Common myeloid progenitor, CD34-positive (primary cell): ENCODE measurements around the gene ECT2L.
"Not testable (repeated sequence)": the region's sequence is repeated elsewhere in the genome, so short reads cannot be mapped to it uniquely, and the experiment has no call there.

Source experiments
- CTCF ChIA-PET: fragments of 350-600 bp; sonication (Branson Sonifier 250); formaldehyde crosslinking; loops from one replicate; lab custom pipeline; 2021; ENCODE audit warnings: antibody characterized with exemption; lab: Charles Lee
- POLR2A ChIA-PET: fragments of 350-600 bp; sonication (Branson Sonifier 250); formaldehyde crosslinking; loops from one replicate; lab custom pipeline; 2021; ENCODE audit warnings: antibody characterized with exemption; lab: Charles Lee
- DNase-seq, 3 donors: peaks; one replicate each; pipeline versions ENCODE4 v3.0.0 to v3.0.0-alpha.2; 2013
- H3K27ac ChIP-seq, 2 experiments: 1 replicate in 1 of 2; 2 replicates in 1 of 2; pipeline ENCODE4 v1.7.0; 2013; ENCODE audit warnings: inconsistent platforms in 2 of 2, low read length in 2 of 2, mild to moderate bottlenecking in 2 of 2, low read depth in 1 of 2, moderate library complexity in 1 of 2; ENCODE audit not compliant: severe bottlenecking in 2 of 2, insufficient read depth in 1 of 2, poor library complexity in 1 of 2
- H3K27me3 ChIP-seq, 5 experiments: replicated peaks in 2 of 5; 1 replicate in 3 of 5; 2 replicates in 2 of 5; pipeline versions ENCODE4 v1.6.1 to v1.7.0; 2013; ENCODE audit warnings: low read length in 4 of 5, mild to moderate bottlenecking in 2 of 5, moderate library complexity in 2 of 5, inconsistent platforms in 1 of 5; ENCODE audit not compliant: insufficient read depth in 5 of 5, control insufficient read depth in 4 of 5
- H3K36me3 ChIP-seq, 4 experiments: 1 replicate in 2 of 4; 2 replicates in 2 of 4; pipeline versions ENCODE4 v1.6.1 to v1.7.0; 2013; ENCODE audit warnings: low read length in 3 of 4, control low read depth in 1 of 4, mild to moderate bottlenecking in 1 of 4; ENCODE audit not compliant: control insufficient read depth in 4 of 4, insufficient read depth in 4 of 4
- H3K4me1 ChIP-seq, 4 experiments: 1 replicate in 3 of 4; 2 replicates in 1 of 4; pipeline versions ENCODE4 v1.6.1 to v1.7.1; 2013; ENCODE audit warnings: low read length in 3 of 4, mild to moderate bottlenecking in 3 of 4, control low read depth in 1 of 4, inconsistent platforms in 1 of 4, moderate library complexity in 1 of 4; ENCODE audit not compliant: control insufficient read depth in 4 of 4, insufficient read depth in 4 of 4; ENCODE audit errors: control extremely low read depth in 1 of 4
- H3K4me3 ChIP-seq, 7 experiments: 1 replicate in 4 of 7; 2 replicates in 3 of 7; pipeline versions ENCODE4 v1.5.1 to v1.7.0; 2013; ENCODE audit warnings: mild to moderate bottlenecking in 7 of 7, low read length in 6 of 7, moderate library complexity in 6 of 7, inconsistent platforms in 2 of 7, low read depth in 2 of 7, control low read depth in 1 of 7; ENCODE audit not compliant: insufficient read depth in 4 of 7, control insufficient read depth in 1 of 7; ENCODE audit errors: extremely low read depth in 1 of 7
- H3K9me3 ChIP-seq, 5 experiments: 1 replicate in 4 of 5; 2 replicates in 1 of 5; pipeline versions ENCODE4 v1.6.1 to v1.7.1; 2013; ENCODE audit warnings: low read length in 4 of 5, mild to moderate bottlenecking in 2 of 5, inconsistent platforms in 1 of 5, low read depth in 1 of 5, moderate library complexity in 1 of 5; ENCODE audit not compliant: control insufficient read depth in 4 of 5, insufficient read depth in 2 of 5; ENCODE audit errors: control extremely low read depth in 1 of 5
- WGBS: methylation state at CpG from one replicate; pipeline ENCODE4 v1.1.5; 2013; ENCODE audit not compliant: insufficient coverage; 5-methylcytosine and 5-hydroxymethylcytosine counted together

The ECT2L gene

GRCh38 chr6:138923561-138923960, 127.7 kb downstream of the ECT2L start:
- H3K27me3 ChIP-seq: no peaks in the 10 kb centered on the region
- no peak for DNase-seq
- no peak overlapping the region for H3K4me3 ChIP-seq
- ChIA-PET POLR2A (no interaction called here), CTCF (no interaction called here)
- H3K36me3 ChIP-seq: peaks cover 6 to 34% (median 20%) of the 10 kb centered on the region in 4 experiments
- H3K27ac ChIP-seq: no peak overlapping the region
- no peaks in the 10 kb centered on the region for H3K4me1 ChIP-seq
- H3K9me3 ChIP-seq: no peaks in the 10 kb centered on the region

- no peak overlapping the region for H3K4me3 ChIP-seq
- H3K27me3 ChIP-seq: no peaks in the 10 kb centered on the region
- no peaks in the 10 kb centered on the region for H3K4me1 ChIP-seq
- H3K9me3 ChIP-seq: no peaks in the 10 kb centered on the region
- ChIA-PET CTCF (no interaction called here), POLR2A (no interaction called here)
- peaks cover 9 to 31% (median 11%) of the 10 kb centered on the region in 4 experiments for H3K36me3 ChIP-seq
- no CpG with 5 or more reads among the region's 2 CpGs for WGBS
- DNase-seq: no peak
- H3K27ac ChIP-seq: no peak overlapping the region
Observed at GRCh38 chr6:138925806-138926205, 129.9 kb downstream of the ECT2L start.

- POLR2A ChIA-PET: no interaction called here
- no peak overlapping the region for H3K4me3 ChIP-seq
- no peak for DNase-seq
- peaks cover 7 to 26% (median 11%) of the 10 kb centered on the region in 4 experiments for H3K36me3 ChIP-seq
- no CpG with 5 or more reads among the region's 3 CpGs for WGBS
- no peak overlapping the region for H3K27ac ChIP-seq
- no peaks in the 10 kb centered on the region for H3K9me3 ChIP-seq
- H3K4me1 ChIP-seq: no peaks in the 10 kb centered on the region
- CTCF ChIA-PET: no interaction called here
- H3K27me3 ChIP-seq: no peaks in the 10 kb centered on the region
Observed at GRCh38 chr6:138926579-138926978, 130.7 kb downstream of the ECT2L start.

- no CpG with 5 or more reads among the region's 1 CpG for WGBS
- Histone ChIP-seq H3K27ac (no peak overlapping the region), H3K4me1 (peaks cover 0 to 4% (median 0%) of the 10 kb centered on the region in 4 experiments), H3K36me3 (peaks cover 9 to 32% (median 16%) of the 10 kb centered on the region in 4 experiments), H3K27me3 (no peaks in the 10 kb centered on the region), H3K4me3 (no peak overlapping the region), H3K9me3 (no peaks in the 10 kb centered on the region)
- ChIA-PET CTCF (interaction anchor here (1.4 to 1.5 kb wide), 2 partner anchors 11 to 33 kb away, joined by 3 to 4 read pairs; no protein-coding TSS in a partner anchor), POLR2A (interaction anchor here (0.7 kb wide), 1 partner anchor 60 kb away, joined by 3 read pairs; no protein-coding TSS in a partner anchor)
- DNase-seq: no peak
Observed at GRCh38 chr6:138931660-138932059, 135.8 kb downstream of the ECT2L start.

- H3K27ac ChIP-seq, H3K27me3 ChIP-seq, H3K9me3 ChIP-seq, CTCF ChIA-PET, H3K4me1 ChIP-seq, DNase-seq, H3K4me3 ChIP-seq, POLR2A ChIA-PET: not testable (repeated sequence)
- H3K36me3 ChIP-seq: peaks cover 15 to 36% (median 29%) of the 10 kb centered on the region in 4 experiments
- no CpG with 5 or more reads among the region's 1 CpG for WGBS
Observed at GRCh38 chr6:138936873-138937272, 141.0 kb downstream of the ECT2L start.

GRCh38 chr6:138943089-138943625, 147.3 kb downstream of the ECT2L start:
- ChIA-PET POLR2A (interaction anchor here (0.6 kb wide), 1 partner anchor 305 kb away, joined by 8 read pairs; no protein-coding TSS in a partner anchor), CTCF (interaction anchor here (1.5 kb wide), 1 partner anchor 13 kb away, joined by 4 read pairs; no protein-coding TSS in a partner anchor)
- peaks cover 12 to 34% (median 24%) of the 10 kb centered on the region in 4 experiments for H3K36me3 ChIP-seq
- H3K27me3 ChIP-seq: no peaks in the 10 kb centered on the region
- no peak for DNase-seq
- no peaks in the 10 kb centered on the region for H3K9me3 ChIP-seq
- H3K4me1 ChIP-seq: peaks cover 0 to 6% (median 0%) of the 10 kb centered on the region in 4 experiments
- no peak overlapping the region for H3K27ac ChIP-seq
- no peak overlapping the region for H3K4me3 ChIP-seq
- WGBS: no CpG with 5 or more reads among the region's 2 CpGs

- DNase-seq: peak in 2 of 3 donors; percentile 45 to 46
- H3K36me3 ChIP-seq: peaks cover 12 to 31% (median 21%) of the 10 kb centered on the region in 4 experiments
- H3K9me3 ChIP-seq: no peaks in the 10 kb centered on the region
- H3K27ac ChIP-seq: no peak overlapping the region
- WGBS: no CpG with 5 or more reads among the region's 1 CpG
- ChIA-PET POLR2A (no interaction called here), CTCF (no interaction called here)
- H3K27me3 ChIP-seq: no peaks in the 10 kb centered on the region
- H3K4me1 ChIP-seq: peaks cover 0 to 6% (median 1%) of the 10 kb centered on the region in 4 experiments
- no peak overlapping the region for H3K4me3 ChIP-seq
Observed at GRCh38 chr6:138944412-138944811, 148.5 kb downstream of the ECT2L start.
